ENCODE measurements around the gene DHX16.

- TF ChIP-seq EP300 (IDR thresholded peaks at IDR 0.05; ENCODE audit: borderline replicate concordance in 1 of 2, low read depth in 2 of 2, low read length in 2 of 2) (peak in 1 of 2 experiments; percentile 2; a peak in 1 of 3 replicates), ASH2L (IDR thresholded peaks at IDR 0.05; ENCODE audit: low read length) (no peak), CTCF (IDR thresholded peaks at IDR 0.05; ENCODE audit: control extremely low read depth in 1 of 3, insufficient read depth in 1 of 3, low read depth in 1 of 3, low read length in 3 of 3) (no peak), POLR2A (IDR thresholded peaks at IDR 0.05; ENCODE audit: control extremely low read depth in 1 of 2, low read depth in 2 of 2, low read length in 2 of 2) (peak; percentile 98 to 100), RNF2 (IDR thresholded peaks at IDR 0.05; ENCODE audit: borderline replicate concordance, low read depth, low read length, missing control alignments, poor library complexity, severe bottlenecking) (no peak)
Measured at GRCh38 chr6:30616811-30617564, 55.8 kb downstream of the DHX16 start, which contains the start of gene PPP1R10.

Measured in H1 (cell line).